ENCODE results near the gene MBOAT7.

- TF ChIP-seq CTCF (IDR thresholded peaks at IDR 0.05): no peak
- TF ChIP-seq POLR2A (IDR thresholded peaks at IDR 0.05): no peak
Measured at GRCh38 chr19:54160854-54161253, 28.5 kb downstream of the MBOAT7 start.
